T-helper 2 cell (primary cell): Measurements from ENCODE around the gene PLXNB3.

Experiments
- DNase-seq, 5 experiments: peaks; one replicate each; pipeline versions ENCODE4 v3.0.0 to v3.0.0-alpha.2; 2012 to 2022

The PLXNB3 gene

GRCh38 chrX:153818571-153819383 lies 54.7 kb downstream of the PLXNB3 start:
- peak; percentile 26 to 58 (median 44) for DNase-seq

- DNase-seq, result no peak
These were observed 55.5 kb downstream of the PLXNB3 start for GRCh38 chrX:153819384-153820040.

GRCh38 chrX:153820601-153821000 lies 56.6 kb downstream of the PLXNB3 start:
- DNase-seq, result no peak

- no peak for DNase-seq
These were observed 57.0 kb downstream of the PLXNB3 start for GRCh38 chrX:153821066-153821465.

- DNase-seq, result no peak
These were observed 60.3 kb downstream of the PLXNB3 start for GRCh38 chrX:153824348-153824747.

- no peak for DNase-seq
These were observed 61.0 kb downstream of the PLXNB3 start for GRCh38 chrX:153825042-153825441.
